ENCODE data around the gene NCKAP5.
"Not testable (repeated sequence)": the region's sequence is repeated elsewhere in the genome, so short reads cannot be mapped to it uniquely, and the experiment has no call there.

NCKAP5 gene

DNA sequence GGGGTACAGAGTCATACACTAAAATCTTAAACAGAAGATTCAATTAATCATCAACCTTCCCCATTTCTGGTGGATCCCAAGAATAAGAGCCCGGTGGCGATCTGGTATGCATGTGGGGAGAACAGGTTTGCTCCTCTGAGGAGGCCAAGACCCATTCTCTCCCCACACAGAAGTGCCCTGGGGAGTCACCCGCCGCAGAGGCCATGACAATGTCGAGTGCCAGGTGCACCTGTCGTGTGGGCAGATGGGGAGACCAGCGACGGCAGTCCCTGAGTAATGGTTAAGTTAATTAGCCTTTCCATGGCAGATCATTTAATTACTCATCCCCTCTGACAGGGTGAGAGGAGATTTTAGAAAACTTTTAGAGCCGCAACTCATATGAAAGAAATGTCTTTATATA, 345.0 kb downstream of the NCKAP5 start:
- no peak for DNase-seq (ENCODE audit: low read depth in 4 of 4, low spot score in 1 of 4)

DNA sequence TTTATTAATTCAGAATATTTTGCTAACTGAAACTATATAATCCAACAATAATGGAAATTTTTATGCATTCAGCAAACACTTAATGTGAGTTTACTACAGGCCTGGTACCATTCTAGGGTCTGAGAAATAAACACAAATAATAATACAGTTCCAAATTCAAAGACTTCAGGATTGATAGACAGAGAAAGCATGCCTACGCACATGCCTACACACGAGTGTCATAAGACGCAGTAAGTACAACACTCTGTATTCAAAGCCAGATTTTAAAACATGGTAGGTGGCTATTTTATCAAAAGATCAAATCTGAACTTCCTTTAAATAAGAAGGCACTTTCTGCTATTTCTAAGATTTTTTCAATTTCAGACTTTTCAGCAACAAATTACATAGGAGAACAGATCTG, 346.9 kb downstream of the NCKAP5 start:
- no peak for DNase-seq (ENCODE audit: low read depth in 4 of 4, low spot score in 1 of 4)

DNA sequence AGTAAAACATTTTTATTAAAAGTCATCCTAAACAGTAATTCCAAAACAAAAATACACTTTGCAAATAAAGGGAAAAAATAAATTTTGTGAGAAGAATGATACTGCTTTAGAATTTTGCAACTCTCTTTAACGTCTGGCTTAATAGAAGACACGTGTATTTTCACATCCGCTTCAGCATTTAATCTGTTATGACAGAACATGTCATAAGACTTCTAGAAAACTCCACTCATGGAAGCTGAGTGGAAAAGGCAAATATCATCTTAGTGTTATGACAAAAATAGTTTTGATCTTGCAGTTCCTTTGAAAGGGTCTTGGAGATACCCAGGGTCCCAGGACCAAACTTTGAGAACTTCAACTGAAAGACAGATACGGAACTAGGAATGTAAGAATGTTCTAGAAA, 350.1 kb downstream of the NCKAP5 start:
- no peak for DNase-seq (ENCODE audit: low read depth in 4 of 4, low spot score in 1 of 4)

DNA sequence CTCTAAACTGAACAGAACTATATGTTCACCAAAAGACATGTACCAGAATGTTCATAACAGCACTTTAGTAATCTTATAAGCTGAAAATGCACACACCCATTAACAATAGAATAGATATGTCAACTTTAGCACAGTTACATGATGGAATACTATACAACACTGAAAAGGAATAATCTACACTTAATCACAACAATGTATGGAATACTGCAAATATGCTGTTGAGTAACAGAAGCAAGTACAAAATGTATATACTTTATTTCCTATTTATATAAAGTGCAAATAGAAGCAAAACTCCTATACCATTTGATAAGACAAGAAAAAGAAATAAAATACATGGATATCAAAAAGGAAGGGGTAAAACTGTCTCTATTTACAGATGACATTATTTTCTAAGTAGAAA, 352.8 kb downstream of the NCKAP5 start:
- DNase-seq (ENCODE audit: low read depth in 4 of 4, low spot score in 1 of 4), result no peak

DNA sequence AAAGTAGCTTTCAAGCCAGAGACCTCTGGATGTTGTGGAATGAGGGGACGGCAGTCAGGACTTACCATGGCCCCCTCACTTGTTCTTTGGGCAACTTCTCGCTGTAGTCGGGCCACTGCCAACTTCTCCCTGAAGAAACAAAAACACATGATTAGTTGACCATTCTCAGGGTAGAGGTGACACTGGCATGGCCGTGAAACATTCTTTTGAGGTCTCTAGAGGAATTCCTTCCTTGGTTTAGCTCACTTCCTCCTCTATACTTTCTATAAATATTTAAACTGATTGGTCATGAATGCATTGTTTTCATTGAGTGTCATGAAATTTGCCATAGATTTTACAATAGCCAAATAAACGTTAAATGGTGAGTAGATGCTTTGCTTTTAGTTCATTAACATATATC, 354.6 kb downstream of the NCKAP5 start:
- no peak for DNase-seq (ENCODE audit: low read depth in 4 of 4, low spot score in 1 of 4)

DNA sequence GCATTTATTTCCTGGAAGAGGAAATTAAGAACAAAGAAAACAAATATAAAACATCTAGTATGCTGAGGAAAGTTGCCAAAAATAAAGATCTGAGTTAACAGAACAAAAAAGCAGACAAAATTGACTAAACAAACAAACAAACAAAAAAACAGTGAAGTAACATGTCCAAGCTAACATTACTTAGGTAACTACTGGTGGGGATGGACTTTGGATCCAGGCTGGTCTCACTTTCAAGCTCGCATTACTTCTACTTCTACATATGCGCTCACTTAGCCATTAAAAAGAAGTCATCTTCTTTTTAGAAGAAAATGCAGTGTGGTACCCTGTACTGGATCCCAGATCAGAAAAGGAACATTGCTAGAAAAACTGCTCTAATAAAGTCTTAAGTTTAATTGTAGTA, 358.9 kb downstream of the NCKAP5 start:
- no peak for DNase-seq (ENCODE audit: low read depth in 4 of 4, low spot score in 1 of 4)

DNA sequence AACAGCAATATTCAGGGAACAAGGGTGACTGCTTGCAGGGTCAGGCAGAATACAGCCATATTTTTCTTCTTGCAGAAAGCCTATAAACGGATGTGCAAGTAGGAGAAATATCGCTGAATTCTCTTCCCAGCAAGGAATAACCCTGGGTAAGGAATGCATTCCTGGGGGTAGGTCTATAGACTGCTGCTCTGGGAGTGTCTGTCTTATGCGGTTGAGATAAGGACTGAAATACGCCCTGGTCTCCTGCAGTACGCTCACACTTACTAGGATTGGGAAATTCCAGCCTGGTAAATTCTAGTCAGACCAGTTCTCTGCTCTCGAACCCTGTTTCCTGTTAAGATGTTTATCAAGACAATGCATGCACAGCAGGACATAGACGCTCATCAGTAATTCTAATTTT, 361.6 kb downstream of the NCKAP5 start:
- not testable (repeated sequence) for DNase-seq (ENCODE audit: low read depth in 4 of 4, low spot score in 1 of 4)

DNA sequence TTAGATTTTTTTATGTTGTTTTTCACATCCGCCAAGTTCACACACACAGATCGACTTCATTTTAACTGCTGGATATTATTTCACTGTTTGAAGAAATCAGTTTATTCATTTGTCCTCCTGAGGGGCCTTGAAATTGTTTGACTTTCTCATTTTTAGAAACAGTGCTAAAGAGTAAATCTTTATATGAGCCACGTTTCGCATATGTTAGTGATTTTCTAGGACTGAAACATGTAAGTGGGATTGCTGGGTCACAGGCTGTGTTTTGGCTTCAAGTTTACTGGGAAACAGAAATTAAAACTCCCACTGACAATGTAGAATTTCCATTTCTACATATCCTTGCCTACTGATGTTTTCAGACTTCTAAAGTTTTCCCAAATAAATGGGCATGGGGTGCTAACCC, 363.8 kb downstream of the NCKAP5 start:
- no peak for DNase-seq (ENCODE audit: low read depth in 4 of 4, low spot score in 1 of 4)

DNA sequence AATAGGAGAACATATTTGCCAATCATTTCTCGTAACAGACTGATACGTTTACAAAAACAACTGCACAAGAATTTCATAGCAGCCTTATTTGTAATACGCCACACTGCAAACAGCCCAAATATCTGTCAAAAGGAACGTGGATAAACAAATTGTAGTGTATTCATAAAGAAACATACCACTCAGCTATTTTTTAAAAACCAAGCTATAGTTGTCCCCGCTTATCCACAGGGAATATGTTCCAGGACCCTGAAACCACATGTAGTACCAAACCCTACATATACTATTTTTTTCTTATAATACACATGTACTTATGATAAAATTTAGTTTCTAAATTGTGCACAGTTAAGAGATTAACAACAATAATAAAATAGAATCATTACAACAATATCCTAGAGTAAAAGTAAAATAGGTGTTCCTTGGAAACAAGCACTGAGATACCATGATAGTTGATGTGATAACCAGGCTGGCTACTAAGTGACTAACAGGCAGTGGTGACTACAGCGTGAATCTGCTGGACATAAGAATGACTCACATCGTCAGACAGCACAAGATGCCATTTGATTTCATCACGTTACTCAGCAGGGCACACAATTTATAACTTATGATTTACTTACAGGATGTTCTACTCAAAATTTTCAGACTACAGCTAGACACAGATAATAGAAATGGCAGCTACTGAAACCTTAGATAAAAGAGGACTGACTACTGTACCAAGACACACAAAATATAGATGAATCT, 367.4 kb downstream of the NCKAP5 start:
- no peak for DNase-seq (ENCODE audit: low read depth in 4 of 4, low spot score in 1 of 4)

DNA sequence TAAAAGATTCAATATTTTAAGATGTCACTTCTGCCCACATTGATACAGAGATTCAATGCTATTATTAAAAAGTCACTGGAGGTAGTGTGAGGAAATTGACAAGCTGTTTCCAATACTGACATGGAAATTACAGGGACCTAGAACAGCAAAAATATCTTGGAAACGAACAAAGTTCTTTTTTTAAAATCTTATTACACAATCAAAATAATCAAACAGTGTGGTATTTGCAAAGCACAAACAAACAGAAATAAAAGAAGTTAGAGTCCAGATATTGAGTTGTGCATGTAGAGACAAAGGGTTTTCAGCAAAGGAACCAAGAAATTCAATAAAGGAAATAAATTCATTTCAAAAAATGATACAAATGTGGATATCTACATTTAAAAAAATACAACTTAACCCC, 369.6 kb downstream of the NCKAP5 start:
- DNase-seq (ENCODE audit: low read depth in 4 of 4, low spot score in 1 of 4), result no peak

DNA sequence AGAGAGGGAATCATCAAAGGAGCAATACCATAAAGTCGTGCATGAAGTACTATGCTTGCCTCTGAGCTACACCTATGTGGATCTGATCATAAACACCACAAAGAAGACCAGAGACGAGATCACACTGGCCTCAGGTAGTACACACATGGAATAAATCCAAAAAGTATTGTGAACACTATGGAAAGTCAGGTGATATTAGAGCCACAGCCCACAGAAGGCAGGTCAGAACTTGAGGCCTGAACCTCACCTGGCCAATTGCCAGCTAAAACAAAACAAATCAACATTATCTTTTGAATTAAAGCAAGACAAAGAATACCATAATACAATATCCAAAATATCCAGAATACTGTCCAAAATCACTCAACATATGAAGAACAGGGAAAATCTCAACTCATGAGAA, 371.1 kb downstream of the NCKAP5 start:
- no peak for DNase-seq (ENCODE audit: low read depth in 4 of 4, low spot score in 1 of 4)

DNA sequence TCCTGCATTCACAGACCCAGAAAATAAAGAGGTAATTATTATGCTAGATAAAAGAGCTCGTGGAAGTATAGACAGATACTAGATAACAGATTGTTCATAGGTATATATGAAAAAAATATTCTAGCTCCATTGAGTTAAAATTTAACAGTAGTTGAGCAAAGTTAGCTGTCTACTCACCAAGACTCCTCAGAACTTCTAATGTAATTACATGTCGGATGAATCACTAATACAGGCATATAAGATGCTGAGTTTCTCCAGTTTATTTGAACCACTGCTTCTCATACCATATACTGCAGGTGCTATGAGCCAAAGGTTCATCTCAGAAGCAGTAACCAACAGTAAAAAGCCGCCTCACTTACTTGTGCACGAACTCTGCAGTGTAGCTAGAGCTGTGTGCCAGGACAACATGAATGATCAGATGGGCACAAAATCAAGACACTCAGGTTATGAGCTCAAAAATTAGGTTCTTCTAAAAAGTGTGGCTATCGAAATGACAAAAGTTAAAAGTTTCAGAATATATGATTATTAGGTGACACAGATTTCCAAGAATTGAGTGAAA, 373.4 kb downstream of the NCKAP5 start:
- no peak for DNase-seq (ENCODE audit: low read depth in 4 of 4, low spot score in 1 of 4)

DNA sequence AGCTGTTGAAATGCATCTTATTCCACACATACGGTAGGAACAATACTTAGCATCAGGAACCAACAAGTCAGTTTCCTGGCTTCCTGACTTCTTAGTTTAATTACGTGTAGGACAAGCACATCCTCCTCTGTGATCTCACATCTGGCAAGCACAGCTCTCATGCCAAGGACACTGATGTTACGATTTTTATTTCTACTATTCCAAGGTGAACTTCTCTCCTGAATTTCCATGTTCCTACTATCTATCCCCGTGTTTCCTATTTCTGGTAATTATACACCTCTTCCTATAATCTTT, 374.0 kb downstream of the NCKAP5 start:
- DNase-seq (ENCODE audit: low read depth in 4 of 4, low spot score in 1 of 4), result no peak

DNA sequence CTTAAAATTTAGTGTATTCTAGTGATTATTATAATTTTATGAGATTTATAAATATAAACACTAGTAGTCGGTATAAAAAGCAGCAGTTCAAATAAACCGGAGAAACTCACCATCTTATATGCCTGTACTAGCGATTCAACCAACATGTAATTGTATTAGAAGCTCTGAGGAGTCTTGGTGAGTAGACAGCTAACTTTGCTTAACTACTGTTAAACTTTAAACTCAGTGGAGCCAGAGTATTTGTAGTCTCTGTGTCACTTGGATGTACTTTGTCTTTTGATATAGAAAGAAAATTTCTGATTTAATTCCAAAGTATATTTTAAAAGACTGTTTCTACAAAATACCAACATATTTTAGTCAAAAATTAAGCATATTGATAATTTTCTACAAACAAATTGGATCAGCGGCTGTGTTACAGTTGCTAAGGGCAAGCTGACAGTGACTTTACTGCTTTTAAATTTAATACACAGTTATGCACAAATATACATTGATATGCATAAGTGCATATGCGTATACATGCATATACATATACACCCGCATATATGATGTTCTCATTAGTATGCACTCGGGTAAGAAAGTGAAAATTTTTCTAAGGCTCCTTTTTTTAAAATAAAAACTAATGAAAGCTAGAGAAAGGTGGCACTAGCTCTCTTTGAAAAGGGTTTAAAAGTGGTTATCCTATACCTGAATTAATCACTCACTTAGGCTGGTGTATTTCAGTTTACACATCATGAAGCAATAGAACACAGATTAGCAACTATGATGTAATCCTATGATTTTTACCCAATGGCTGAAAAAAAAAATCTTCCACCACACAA, 374.5 kb downstream of the NCKAP5 start:
- no peak for DNase-seq (ENCODE audit: low read depth in 4 of 4, low spot score in 1 of 4)

DNA sequence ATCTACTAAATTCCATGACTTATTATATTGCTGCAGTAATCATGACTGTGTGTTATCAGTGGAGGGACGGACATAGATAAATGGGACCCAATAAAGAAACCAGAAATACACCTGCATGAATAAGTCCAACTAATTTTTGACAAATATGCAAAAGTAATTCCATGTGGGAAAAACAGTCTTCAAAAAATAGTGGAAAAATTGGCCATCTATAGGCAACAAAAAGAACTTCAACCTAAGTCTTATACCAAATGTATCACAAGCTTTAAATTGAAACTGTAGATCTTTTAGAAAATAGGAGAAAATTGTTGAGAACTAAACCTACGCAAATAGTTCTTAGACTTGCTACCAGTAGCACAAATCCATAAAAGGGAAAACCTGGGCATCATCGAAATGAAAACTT, 376.2 kb downstream of the NCKAP5 start:
- DNase-seq (ENCODE audit: low read depth in 4 of 4, low spot score in 1 of 4), result no peak

DNA sequence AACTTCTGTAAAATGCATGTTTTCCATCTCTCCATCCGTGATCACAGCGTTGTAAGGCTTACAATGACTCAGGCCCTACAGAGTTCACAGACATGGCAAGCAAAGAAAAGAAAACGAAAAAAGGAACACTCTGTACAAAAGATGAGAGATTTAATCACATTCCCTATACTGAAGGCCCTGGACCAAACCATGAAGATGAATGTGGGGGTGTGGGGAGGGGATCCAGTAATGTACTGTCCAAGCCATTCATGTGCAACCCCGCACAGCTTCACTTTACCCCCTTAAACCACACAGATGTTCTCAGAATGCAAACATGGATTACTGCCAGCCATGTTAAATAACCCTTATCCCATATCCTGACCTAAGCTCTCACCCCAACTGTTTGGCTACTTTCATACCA, 391.1 kb downstream of the NCKAP5 start:
- no peak for DNase-seq (ENCODE audit: low read depth in 4 of 4, low spot score in 1 of 4)

DNA sequence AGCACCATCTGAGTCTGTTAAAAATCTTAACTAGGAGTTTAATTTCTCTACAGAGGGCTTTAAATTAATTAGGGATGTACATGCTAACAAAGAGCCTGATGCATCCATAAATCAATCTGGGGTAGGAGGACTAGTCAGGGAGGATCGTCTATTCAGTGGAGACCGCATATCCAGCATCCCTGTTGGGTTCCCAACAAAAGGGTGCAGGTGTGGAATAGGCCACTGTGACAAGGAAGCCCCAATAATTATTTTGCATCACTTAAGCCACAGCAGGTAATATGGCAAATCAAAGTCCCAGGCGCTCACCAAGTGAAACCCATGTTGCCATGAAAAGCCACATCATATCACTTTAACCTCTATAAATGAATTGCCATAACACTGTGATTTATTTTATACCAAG, 392.3 kb downstream of the NCKAP5 start:
- DNase-seq (ENCODE audit: low read depth in 4 of 4, low spot score in 1 of 4), result no peak

DNA sequence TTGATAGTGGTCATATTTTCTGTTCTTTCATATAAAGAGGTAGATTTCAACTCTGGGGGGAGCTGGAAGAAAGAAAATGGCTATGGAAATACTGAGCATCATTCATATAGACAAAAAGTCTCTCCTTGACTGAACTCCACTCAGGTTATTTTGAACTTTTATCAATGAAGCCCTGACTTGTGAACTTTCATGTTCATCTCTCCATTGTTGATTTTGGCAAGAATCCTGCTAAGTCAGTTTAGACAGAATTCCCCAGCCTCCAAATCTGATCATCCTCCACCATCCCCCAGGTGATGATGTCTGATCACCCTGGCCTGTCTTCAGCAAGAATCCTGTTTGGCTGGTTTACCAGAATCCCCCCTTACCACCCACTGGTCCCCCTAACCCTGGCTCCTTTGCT, 395.0 kb downstream of the NCKAP5 start:
- DNase-seq (ENCODE audit: low read depth in 4 of 4, low spot score in 1 of 4), result no peak

DNA sequence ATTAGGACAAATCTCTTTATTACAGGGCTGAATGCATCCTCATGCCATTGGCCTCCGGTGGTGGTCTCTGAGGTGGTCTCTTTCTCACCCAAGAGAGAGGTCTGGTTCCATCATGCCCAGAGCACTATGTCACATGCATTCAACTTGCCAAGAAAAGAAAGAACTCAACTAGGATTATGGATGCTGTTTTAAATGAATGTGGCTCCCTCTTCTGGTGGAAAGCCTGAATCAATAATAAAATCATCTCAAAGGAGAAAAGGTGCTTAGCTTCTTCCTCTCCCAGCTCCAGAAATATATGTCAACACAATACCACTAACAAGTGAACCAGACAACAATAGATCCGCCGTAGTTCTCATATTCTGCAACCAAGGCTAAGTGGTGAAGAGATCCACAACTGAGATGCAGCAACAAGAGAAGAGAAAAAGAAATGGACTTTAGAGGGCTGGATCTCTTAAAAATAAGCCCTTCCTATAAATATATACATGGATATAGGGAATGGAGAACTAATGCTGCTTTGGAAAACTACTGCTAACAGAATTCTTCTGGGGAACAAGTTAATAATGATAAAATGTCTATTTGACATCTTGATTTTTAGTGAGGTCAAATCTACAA, 396.8 kb downstream of the NCKAP5 start:
- no peak for DNase-seq (ENCODE audit: low read depth in 4 of 4, low spot score in 1 of 4)

DNA sequence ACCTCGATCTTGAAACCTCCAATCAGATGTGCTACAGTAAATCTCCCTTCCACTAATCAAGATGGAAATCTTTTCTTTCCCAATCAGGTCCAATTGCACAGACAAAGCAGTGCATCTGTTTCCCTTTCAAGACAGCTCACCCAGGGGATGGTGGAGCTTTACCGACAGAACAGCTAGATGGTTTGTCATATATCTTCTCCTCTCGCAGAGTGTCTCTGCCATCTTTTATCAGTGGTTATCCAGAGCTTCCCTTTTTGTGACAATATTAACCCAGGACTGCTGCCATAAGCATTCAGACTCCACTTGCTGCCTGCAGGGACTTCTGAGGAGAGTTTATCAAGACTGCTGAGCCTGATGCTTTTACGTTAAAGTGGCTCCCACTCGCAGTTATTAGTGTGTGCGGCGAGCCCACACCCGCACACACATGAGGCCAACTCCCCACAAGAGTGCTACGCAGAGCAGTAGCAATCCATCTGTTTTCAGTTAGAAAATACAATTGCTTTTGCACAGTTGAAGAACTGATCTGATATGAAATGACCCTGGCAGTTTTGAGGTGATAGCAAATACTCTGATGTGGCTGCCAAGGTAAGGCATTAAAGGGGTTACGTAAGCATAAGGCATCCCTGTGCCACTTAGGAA, 398.9 kb downstream of the NCKAP5 start:
- DNase-seq (ENCODE audit: low read depth in 4 of 4, low spot score in 1 of 4), result no peak

DNA sequence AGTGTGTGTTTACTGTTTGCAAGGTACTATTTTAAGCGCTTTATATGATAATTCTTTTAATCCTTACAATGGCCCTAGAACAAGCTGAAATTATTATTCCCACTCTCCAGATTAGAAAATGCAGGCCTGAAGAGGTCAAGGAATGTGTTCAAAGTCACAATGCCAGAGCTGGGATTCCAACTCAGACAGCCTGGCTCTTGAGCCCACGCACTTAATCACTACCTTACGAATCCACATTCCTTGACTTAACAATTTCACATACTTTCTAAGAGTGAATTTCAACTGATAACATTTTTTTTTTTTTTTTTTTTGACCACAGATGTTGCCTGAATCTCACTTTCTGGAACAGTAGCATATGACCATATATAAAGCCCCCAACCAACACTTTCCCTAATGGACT, 400.3 kb downstream of the NCKAP5 start:
- no peak for DNase-seq (ENCODE audit: low read depth in 4 of 4, low spot score in 1 of 4)

DNA sequence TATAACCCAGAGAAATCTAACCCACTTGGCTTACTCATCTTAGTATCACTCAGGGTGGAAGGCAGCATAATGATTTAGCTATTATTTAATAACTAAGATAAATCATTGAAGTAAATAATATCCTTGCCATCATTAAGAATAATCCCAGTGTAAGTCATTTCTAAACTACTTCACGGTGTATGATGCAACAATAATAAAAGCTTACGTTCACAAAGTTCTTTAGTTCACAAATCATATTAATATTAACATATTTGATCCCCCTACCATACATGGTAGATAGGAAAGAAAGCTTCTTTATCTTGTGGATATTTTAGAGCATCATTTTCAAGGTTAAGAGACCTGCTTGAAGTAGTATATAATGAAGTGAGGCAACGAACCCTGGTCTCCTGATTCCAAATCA, 401.0 kb downstream of the NCKAP5 start:
- DNase-seq (ENCODE audit: low read depth in 4 of 4, low spot score in 1 of 4), result no peak
